Fibroblast of the aortic adventitia (primary cell): Measurements from ENCODE around the gene UBR1. TPM values are rescaled to one million over a fixed set of nuclear protein-coding genes. Genes with fewer than 3 reads are reported as not detected.
"Not testable (repeated sequence)": the region's sequence is repeated elsewhere in the genome, so short reads cannot be mapped to it uniquely, and the experiment has no call there.

Source experiments
- DNase-seq: peaks from one replicate; pipeline ENCODE4 v3.0.0-alpha.2; 2010; ENCODE audit warnings: low read depth
- H3K4me3 ChIP-seq: 2 replicates; pipeline ENCODE4 v1.5.1; 2011; ENCODE audit warnings: low read depth, mild to moderate bottlenecking, control low read depth, low read length, moderate library complexity
- total RNA-seq: library from RNA; depleted of rRNA; stranded (reverse); fragments of >200 nt; gene quantifications from 2 replicates; pipeline ENCODE4 v1.2.3, GENCODE V29; 2012; ENCODE audit warnings: low replicate concordance
- TF ChIP-seq, protein P1 (sequence below): IDR thresholded peaks from 2 replicates; pipeline ENCODE4 v1.5.1; 2011; ENCODE audit warnings: mild to moderate bottlenecking, low read length, control low read depth, inconsistent platforms; ENCODE audit not compliant: insufficient read depth

UBR1 gene
- total RNA-seq, 1 donor: 38.1 TPM

DNA sequence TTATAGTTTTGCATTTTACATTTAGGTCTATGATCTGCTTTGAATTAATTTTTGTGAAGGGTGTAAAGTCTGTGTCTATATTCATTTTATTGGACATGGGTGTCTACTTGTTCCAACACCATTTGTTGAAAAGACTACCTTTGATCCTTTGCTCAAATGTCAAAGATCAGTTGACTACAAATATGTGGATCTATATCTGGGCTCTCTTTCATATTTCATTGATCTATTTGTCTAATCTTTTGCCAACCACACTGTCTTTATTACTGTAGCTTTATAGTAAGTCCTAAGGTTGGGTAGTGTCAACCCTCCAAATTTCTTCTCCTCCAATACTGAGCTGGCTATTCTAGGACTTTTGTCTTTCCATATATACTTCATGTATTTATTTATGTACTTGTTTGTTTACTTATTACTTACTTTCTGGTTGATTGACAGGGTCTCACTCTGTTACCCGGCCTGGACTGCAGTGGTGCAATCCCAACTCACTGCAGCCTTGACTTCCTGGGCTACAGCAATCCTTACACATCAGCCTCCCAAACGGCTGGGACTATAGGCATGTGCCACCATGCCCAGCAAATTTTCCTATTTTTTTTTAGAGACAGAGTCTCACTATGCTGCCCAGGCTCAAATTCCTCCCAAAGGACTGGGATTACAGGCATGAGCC is 131.5 kb downstream of the UBR1 start:
- H3K4me3 ChIP-seq: no peak overlapping the region
- no peak for DNase-seq
- TF ChIP-seq, protein P1, sequence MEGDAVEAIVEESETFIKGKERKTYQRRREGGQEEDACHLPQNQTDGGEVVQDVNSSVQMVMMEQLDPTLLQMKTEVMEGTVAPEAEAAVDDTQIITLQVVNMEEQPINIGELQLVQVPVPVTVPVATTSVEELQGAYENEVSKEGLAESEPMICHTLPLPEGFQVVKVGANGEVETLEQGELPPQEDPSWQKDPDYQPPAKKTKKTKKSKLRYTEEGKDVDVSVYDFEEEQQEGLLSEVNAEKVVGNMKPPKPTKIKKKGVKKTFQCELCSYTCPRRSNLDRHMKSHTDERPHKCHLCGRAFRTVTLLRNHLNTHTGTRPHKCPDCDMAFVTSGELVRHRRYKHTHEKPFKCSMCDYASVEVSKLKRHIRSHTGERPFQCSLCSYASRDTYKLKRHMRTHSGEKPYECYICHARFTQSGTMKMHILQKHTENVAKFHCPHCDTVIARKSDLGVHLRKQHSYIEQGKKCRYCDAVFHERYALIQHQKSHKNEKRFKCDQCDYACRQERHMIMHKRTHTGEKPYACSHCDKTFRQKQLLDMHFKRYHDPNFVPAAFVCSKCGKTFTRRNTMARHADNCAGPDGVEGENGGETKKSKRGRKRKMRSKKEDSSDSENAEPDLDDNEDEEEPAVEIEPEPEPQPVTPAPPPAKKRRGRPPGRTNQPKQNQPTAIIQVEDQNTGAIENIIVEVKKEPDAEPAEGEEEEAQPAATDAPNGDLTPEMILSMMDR: no peak

DNA sequence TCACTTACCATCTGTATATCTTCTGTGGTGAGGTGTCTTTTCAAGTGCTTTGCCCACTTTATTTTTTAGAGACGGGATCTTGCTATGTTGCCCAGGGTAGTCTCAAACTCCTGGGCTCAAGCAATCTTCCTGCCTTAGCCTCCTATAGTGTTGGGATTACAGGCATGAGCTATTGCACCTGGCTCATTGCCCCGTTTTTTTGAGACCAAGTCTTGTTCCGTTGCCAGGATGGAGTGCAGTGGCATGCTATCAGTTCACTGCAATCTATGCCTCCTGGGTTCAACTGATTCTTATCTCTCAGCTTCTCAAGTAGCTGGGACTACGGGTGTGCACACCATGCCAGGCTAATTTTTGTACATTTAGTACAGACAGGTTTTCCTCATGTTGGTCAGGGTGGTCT is 132.7 kb downstream of the UBR1 start:
- TF ChIP-seq, protein P1: no peak
- no peak for DNase-seq
- no peak overlapping the region for H3K4me3 ChIP-seq

DNA sequence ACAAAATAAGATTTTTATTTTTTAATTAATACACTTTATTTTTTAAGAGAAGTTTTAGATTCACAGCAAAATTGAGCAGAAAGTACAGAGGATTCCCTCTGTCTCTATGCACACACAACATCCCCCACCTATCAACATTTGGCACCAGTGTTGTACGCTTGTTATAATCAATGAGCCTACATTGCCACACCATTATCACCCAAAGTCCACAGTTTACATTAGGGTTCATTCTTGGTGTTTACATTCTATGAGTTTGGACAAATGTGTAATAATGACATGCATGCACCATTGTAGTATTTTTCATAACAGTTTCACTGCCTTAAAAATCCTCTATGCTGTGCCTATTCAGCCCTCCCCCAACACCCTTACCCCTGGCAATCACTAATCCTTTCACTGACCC is 134.0 kb downstream of the UBR1 start:
- H3K4me3 ChIP-seq: no peak overlapping the region
- DNase-seq: no peak
- TF ChIP-seq, protein P1: no peak

DNA sequence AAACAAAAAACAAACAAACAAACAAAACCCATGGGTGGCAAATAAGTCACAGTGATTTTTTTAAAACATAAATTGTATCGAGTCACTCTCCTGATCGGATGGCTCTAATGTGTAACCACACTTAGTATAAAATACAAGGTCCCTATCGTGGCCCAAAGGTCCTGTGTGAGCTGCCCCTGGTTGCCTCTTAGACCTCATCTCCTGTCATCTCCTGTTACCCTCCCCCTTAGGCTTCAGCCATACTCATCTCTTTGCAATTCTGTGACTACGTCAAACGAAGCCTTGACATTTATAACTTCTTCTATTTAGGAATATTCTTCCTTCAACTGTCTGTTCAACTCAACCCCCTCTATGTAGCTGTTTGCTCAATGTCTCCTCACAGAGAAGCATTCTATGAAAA is 141.4 kb downstream of the UBR1 start:
- TF ChIP-seq, protein P1: no peak
- H3K4me3 ChIP-seq: no peak overlapping the region
- no peak for DNase-seq

DNA sequence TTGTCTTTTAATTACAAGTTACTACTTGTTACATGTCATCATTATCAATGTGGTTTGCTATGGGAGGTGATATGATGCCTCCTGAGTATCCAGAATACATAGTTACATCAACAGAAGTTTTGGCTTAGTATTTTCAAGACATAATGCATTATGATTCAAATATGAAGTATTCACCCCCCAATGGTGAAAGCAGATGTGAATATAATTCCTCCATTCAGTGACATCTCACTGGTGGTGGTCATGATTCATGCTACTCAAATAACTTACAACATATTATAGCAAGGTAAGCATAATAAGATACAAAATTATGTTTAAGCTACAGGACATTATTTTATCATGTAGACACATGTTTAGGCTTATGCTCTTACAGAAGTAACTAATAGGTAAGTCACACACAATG is 150.3 kb downstream of the UBR1 start:
- peak; percentile 16 for DNase-seq
- no peak overlapping the region for H3K4me3 ChIP-seq
- TF ChIP-seq, protein P1: no peak

DNA sequence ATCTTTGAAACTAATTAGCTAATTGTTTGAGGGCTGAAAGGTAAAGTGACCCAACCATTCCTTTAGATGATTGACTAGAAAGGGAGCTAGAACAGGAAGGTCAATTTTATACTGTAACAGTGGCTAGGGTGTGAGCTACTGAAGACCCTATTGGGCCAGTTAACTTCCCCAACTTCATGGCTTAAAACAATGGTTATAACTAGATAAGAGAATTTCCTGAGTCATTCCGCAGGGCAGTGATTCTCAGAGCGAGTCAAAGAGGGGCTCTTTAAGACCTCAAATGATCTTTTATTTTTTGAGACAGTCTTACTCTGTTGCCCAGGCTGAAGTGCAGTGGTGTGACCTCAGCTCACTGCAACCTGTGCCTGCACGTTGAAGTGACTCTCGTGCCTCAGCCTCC is 151.5 kb downstream of the UBR1 start:
- H3K4me3 ChIP-seq: no peak overlapping the region
- TF ChIP-seq, protein P1: no peak
- DNase-seq: no peak

DNA sequence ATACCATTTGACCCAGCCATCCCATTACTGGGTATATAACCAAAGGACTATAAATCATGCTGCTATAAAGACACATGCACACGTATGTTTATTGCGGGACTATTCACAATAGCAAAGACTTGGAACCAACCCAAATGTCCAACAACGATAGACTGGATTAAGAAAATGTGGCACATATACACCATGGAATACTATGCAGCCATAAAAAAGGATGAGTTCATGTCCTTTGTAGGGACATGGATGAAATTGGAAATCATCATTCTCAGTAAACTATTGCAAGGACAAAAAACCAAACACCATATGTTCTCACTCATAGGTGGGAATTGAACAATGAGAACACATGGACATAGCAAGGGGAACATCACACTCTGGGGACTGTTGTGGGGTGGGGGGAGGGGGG is 156.9 kb downstream of the UBR1 start:
- not testable (repeated sequence) for DNase-seq

More for the DNA sequence above, 156.9 kb downstream of the UBR1 start:
- not testable (repeated sequence) for H3K4me3 ChIP-seq
